Left lung (tissue), 10 donors: ENCODE results near the gene CCDC191. TPM values are rescaled to one million over a fixed set of nuclear protein-coding genes. Genes with fewer than 3 reads are reported as not detected.

Experiments used
- ATAC-seq: fragments of 200-7000 bp; cut with Tn5 transposase; one replicate; pipeline ENCODE4 v1.9.1; 2020; ENCODE audit warnings: moderate library complexity
- DNase-seq, 4 donors: peaks; one replicate each; pipeline ENCODE4 v3.0.0-alpha.2; 2013 to 2020
- H3K27ac ChIP-seq, 2 donors: fragments of 200-600 bp; sonication (generic) in 1 of 2; one replicate each; pipeline versions ENCODE4 v1.5.0 to v1.8.0; 2020 to 2021
- H3K27me3 ChIP-seq, 2 donors: fragments of 200-600 bp; sonication (generic) in 1 of 2; one replicate each; pipeline versions ENCODE4 v1.5.0 to v1.8.0; 2020 to 2021
- H3K36me3 ChIP-seq, 2 donors: fragments of 200-600 bp; sonication (generic) in 1 of 2; one replicate each; pipeline versions ENCODE4 v1.5.0 to v1.8.0; 2020 to 2021
- H3K4me1 ChIP-seq, 2 donors: fragments of 200-600 bp; one replicate each; pipeline ENCODE4 v1.8.0; 2021
- H3K4me3 ChIP-seq, 2 donors: fragments of 200-600 bp; sonication (generic) in 1 of 2; one replicate each; pipeline versions ENCODE4 v1.5.0 to v1.8.0; 2020 to 2021; ENCODE audit warnings: mild to moderate bottlenecking in 1 of 2
- H3K9me3 ChIP-seq, 2 donors: fragments of 200-600 bp; sonication (generic) in 1 of 2; one replicate each; pipeline versions ENCODE4 v1.5.0 to v1.8.0; 2020 to 2021
- CTCF ChIP-seq, 2 donors: fragments of 200-600 bp; sonication (generic) in 1 of 2; IDR thresholded peaks; one replicate each; pipeline versions ENCODE4 v1.5.0 to v1.8.0; 2021; ENCODE audit warnings: antibody characterized with exemption in 2 of 2
- intact Hi-C, 2 donors: fragments of 100-400 bp; cut with DNase I; formaldehyde crosslinking; loops; one replicate each; pipeline versions ENCODE4 v1.11.2 to v1.14.2; 2022
- polyA plus RNA-seq, 6 donors: library from polyadenylated mRNA; unstranded; fragments of 120-200 nt; gene quantifications; one replicate each; pipeline ENCODE4 v1.2.1, GENCODE V29; 2013; ENCODE audit not compliant: insufficient read length in 6 of 6
- total RNA-seq, 2 donors: library from RNA; stranded (reverse); fragmentation: NEBNext Ultra II Directional; extraction: Animal tissue kit (Norgen Biotek cat#: 25700); gene quantifications; one replicate each; pipeline ENCODE4 v1.2.1, GENCODE V29; 2021
- donor health status: DM: no; HTN: yes; CAD: no.
- donor health status: DM: no; HTN: no; CAD: no.

The CCDC191 gene
- total and polyA plus RNA-seq, 8 donors: 3.3 to 24.9 (median 18.9) TPM

GRCh38 chr3:114043205-114043604 is 13.1 kb downstream of the CCDC191 start:
- no peak overlapping the region for H3K27ac ChIP-seq
- intact Hi-C loops: no loop called here
- peaks cover 0 to 5% of the 10 kb centered on the region in 2 donors for H3K36me3 ChIP-seq
- H3K9me3 ChIP-seq: no peaks in the 10 kb centered on the region
- H3K4me3 ChIP-seq: no peak overlapping the region
- DNase-seq: no peak
- TF ChIP-seq CTCF (IDR thresholded peaks at IDR 0.05): no peak
- no peak for ATAC-seq
- H3K27me3 ChIP-seq: no peaks in the 10 kb centered on the region
- H3K4me1 ChIP-seq: no peaks in the 10 kb centered on the region

GRCh38 chr3:114035896-114036295 is 20.4 kb downstream of the CCDC191 start:
- no peak overlapping the region for H3K27ac ChIP-seq
- no peak overlapping the region for H3K4me3 ChIP-seq
- TF ChIP-seq CTCF (IDR thresholded peaks at IDR 0.05): no peak
- intact Hi-C loops: no loop called here
- peaks cover 0 to 3% of the 10 kb centered on the region in 2 donors for H3K36me3 ChIP-seq
- ATAC-seq (no peak), DNase-seq (no peak)
- H3K27me3 ChIP-seq: no peaks in the 10 kb centered on the region
- H3K9me3 ChIP-seq: no peaks in the 10 kb centered on the region
- no peaks in the 10 kb centered on the region for H3K4me1 ChIP-seq

- TF ChIP-seq CTCF (IDR thresholded peaks at IDR 0.05): no peak
- no peak overlapping the region for H3K27ac ChIP-seq
- no peaks in the 10 kb centered on the region for H3K4me1 ChIP-seq
- no peak for ATAC-seq
- intact Hi-C loops: no loop called here
- no peak overlapping the region for H3K4me3 ChIP-seq
- H3K9me3 ChIP-seq: no peaks in the 10 kb centered on the region
- DNase-seq: no peak
- no peaks in the 10 kb centered on the region for H3K27me3 ChIP-seq
- peaks cover 0 to 3% of the 10 kb centered on the region in 2 donors for H3K36me3 ChIP-seq
Observed at GRCh38 chr3:114034787-114035545, 21.4 kb downstream of the CCDC191 start.

GRCh38 chr3:114034211-114034610 is 22.1 kb downstream of the CCDC191 start:
- Histone ChIP-seq H3K27ac (no peak overlapping the region), H3K27me3 (no peaks in the 10 kb centered on the region), H3K4me1 (no peaks in the 10 kb centered on the region), H3K4me3 (no peak overlapping the region), H3K36me3 (peaks cover 0 to 3% of the 10 kb centered on the region in 2 donors), H3K9me3 (no peaks in the 10 kb centered on the region)
- no peak for TF ChIP-seq CTCF (IDR thresholded peaks at IDR 0.05)
- ATAC-seq: no peak
- intact Hi-C loops: no loop called here
- DNase-seq: no peak

- Histone ChIP-seq H3K9me3 (no peaks in the 10 kb centered on the region), H3K36me3 (peaks cover 0 to 3% of the 10 kb centered on the region in 2 donors), H3K4me1 (no peaks in the 10 kb centered on the region), H3K27me3 (no peaks in the 10 kb centered on the region), H3K27ac (no peak overlapping the region), H3K4me3 (no peak overlapping the region)
- DNase-seq (no peak), ATAC-seq (no peak)
- no peak for TF ChIP-seq CTCF (IDR thresholded peaks at IDR 0.05)
- intact Hi-C loops: no loop called here
Observed at GRCh38 chr3:114033721-114034120, 22.6 kb downstream of the CCDC191 start.
